ENCODE measurements around the gene SENP5. TPM values are rescaled to one million over a fixed set of nuclear protein-coding genes. Genes with fewer than 3 reads are reported as not detected.

Gene SENP5
- total and polyA plus RNA-seq, 9 of the 15 experiments (the other 6 are each of a cell fraction or from before 2014, with no cell fraction given): 18.3 to 59.7 (median 35.8) TPM

DNA sequence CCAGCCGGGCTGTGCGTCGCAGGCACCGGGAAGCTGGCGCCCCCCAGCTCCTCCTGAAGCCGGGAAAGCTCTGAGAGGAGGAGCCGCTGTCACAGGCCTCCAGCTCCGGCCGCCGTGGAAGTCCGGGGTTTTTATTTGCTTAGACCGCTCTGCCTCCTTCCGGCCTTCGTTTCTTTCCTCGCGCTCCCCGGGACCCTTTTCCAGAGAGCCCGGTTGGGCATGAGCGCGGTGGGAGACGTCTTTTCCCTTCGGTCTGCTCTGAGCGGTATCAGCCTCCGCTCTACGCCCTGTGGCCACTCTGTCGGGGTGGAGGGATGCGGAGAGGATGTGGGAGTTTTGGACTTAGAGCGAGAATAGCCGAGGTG, 559 bp downstream of the SENP5 start (continued):
- TF ChIP-seq, protein P1, sequence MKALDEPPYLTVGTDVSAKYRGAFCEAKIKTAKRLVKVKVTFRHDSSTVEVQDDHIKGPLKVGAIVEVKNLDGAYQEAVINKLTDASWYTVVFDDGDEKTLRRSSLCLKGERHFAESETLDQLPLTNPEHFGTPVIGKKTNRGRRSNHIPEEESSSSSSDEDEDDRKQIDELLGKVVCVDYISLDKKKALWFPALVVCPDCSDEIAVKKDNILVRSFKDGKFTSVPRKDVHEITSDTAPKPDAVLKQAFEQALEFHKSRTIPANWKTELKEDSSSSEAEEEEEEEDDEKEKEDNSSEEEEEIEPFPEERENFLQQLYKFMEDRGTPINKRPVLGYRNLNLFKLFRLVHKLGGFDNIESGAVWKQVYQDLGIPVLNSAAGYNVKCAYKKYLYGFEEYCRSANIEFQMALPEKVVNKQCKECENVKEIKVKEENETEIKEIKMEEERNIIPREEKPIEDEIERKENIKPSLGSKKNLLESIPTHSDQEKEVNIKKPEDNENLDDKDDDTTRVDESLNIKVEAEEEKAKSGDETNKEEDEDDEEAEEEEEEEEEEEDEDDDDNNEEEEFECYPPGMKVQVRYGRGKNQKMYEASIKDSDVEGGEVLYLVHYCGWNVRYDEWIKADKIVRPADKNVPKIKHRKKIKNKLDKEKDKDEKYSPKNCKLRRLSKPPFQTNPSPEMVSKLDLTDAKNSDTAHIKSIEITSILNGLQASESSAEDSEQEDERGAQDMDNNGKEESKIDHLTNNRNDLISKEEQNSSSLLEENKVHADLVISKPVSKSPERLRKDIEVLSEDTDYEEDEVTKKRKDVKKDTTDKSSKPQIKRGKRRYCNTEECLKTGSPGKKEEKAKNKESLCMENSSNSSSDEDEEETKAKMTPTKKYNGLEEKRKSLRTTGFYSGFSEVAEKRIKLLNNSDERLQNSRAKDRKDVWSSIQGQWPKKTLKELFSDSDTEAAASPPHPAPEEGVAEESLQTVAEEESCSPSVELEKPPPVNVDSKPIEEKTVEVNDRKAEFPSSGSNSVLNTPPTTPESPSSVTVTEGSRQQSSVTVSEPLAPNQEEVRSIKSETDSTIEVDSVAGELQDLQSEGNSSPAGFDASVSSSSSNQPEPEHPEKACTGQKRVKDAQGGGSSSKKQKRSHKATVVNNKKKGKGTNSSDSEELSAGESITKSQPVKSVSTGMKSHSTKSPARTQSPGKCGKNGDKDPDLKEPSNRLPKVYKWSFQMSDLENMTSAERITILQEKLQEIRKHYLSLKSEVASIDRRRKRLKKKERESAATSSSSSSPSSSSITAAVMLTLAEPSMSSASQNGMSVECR (CRISPR knock-in tag; IDR thresholded peaks at IDR 0.05): peak; percentile 0; the same call in 1 of the 2 replicates
- peak; percentile 59 for TF ChIP-seq SAP30 (IDR thresholded peaks at IDR 0.05; ENCODE audit: borderline replicate concordance, insufficient read depth, low read depth, low read length, poor library complexity, severe bottlenecking)
- TF ChIP-seq ZNF316 (IDR thresholded peaks at IDR 0.05): no peak
- peak; percentile 39 for TF ChIP-seq TAF1 (IDR thresholded peaks at IDR 0.05; ENCODE audit: control insufficient read depth, extremely low read depth, insufficient read depth, low read length, severe bottlenecking)
- TF ChIP-seq TAL1 (IDR thresholded peaks at IDR 0.05): no peak
- peak; percentile 37; the same call in 1 of the 2 replicates for TF ChIP-seq FOXK1 (CRISPR knock-in tag; IDR thresholded peaks at IDR 0.05; ENCODE audit: borderline replicate concordance)
- TF ChIP-seq, protein P2, sequence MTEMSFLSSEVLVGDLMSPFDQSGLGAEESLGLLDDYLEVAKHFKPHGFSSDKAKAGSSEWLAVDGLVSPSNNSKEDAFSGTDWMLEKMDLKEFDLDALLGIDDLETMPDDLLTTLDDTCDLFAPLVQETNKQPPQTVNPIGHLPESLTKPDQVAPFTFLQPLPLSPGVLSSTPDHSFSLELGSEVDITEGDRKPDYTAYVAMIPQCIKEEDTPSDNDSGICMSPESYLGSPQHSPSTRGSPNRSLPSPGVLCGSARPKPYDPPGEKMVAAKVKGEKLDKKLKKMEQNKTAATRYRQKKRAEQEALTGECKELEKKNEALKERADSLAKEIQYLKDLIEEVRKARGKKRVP (CRISPR knock-in tag; IDR thresholded peaks at IDR 0.05): no peak

Measured in K562 (cell line).